ENCODE results near the gene HPSE2. TPM values are rescaled to one million over a fixed set of nuclear protein-coding genes. Genes with fewer than 3 reads are reported as not detected.

HPSE2 gene
- total and polyA plus RNA-seq, 2 of the 13 experiments (the other 11 are each of a cell fraction or from before 2014, with no cell fraction given), result 0.01 TPM; not detected in 1

DNA sequence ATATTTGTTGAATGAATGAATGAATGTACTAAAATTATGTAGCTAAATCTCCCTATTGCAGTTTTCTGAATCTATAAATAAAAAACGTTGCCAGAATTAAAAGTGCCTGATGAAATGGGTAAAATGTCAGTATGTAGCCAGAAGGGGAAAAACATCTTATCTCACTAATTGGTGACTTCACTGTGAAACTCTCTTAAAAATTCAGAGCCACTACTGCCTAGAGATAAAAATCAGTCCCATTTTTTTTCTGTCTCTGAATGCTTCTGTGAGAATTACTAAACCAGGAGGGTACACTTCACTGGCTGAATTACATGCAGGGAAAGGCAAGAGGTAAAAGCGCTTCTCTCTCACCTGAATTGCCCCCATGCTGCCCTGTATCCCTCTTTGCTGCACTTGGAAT is 719.3 kb downstream of the HPSE2 start:
- 27% methylated on average over 2 of the region's 2 CpGs for WGBS (ENCODE audit: low lambda C conversion rate)
- H3K27ac ChIP-seq (ENCODE audit: extremely low read length, insufficient read depth, low read length), result no peak overlapping the region
- FAIRE-seq (no peak), ATAC-seq (no peak), DNase-seq (ENCODE audit: low spot score) (no peak)
- no peaks in the 10 kb centered on the region for H3K9me3 ChIP-seq (ENCODE audit: low read length)
- H3K4me1 ChIP-seq (ENCODE audit: insufficient read depth, low read length), result no peaks in the 10 kb centered on the region; the same call in 1 of the 2 replicates
- H3K79me2 ChIP-seq (ENCODE audit: insufficient read depth, low read length), result no peaks in the 10 kb centered on the region
- BruUV-seq (replicated peaks), result no TSS peak
- intact Hi-C loops (cut with micrococcal nuclease; ENCODE audit: unreplicated experiment), result no loop called here
- H3K27me3 ChIP-seq (ENCODE audit: control insufficient read depth in 1 of 2, insufficient read depth in 2 of 2, low read length in 2 of 2), result peaks cover 0 to 5% of the 10 kb centered on the region in 2 experiments; a peak in 1 of 5 replicates
- CTCF ChIA-PET (ENCODE audit: low intra/inter-chr PET ratio, low total read pairs), result no interaction called here
- POLR2A ChIA-PET, result no interaction called here
- in situ Hi-C loops (cut with HindIII; ENCODE audit: extremely low pct_ligation_motif_present, low pct_unique_long_range_greater_than_20kb), result no loop called here
- no peak overlapping the region for H3K4me2 ChIP-seq (ENCODE audit: low read depth, low read length)
- no peaks in the 10 kb centered on the region for H3K36me3 ChIP-seq (replicated peaks in 1 of 2; ENCODE audit: control insufficient read depth in 1 of 2, insufficient read depth in 2 of 2, low read length in 2 of 2)
- no peak overlapping the region for H3K9ac ChIP-seq (ENCODE audit: insufficient read depth, low read depth, low read length)
- H4K20me1 ChIP-seq (ENCODE audit: insufficient read depth, low read length), result no peaks in the 10 kb centered on the region
- no peak overlapping the region for H3K4me3 ChIP-seq (replicated peaks in 1 of 3; ENCODE audit: insufficient read depth in 1 of 3, low read depth in 2 of 3, low read length in 3 of 3)
- no peak overlapping the region for H2AFZ ChIP-seq (ENCODE audit: low read length)
- TF ChIP-seq, protein P1, sequence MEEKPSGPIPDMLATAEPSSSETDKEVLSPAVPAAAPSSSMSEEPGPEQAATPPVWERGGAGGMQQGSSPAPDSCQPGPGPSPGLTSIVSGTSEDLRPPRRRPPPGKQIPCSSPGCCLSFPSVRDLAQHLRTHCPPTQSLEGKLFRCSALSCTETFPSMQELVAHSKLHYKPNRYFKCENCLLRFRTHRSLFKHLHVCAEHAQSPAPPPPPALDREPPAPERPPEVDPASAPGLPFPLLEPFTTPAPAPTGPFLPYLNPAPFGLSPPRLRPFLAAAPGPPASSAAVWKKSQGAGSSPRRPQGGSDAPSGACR (CRISPR knock-in tag; IDR thresholded peaks at IDR 0.05), result no peak
- TF ChIP-seq DZIP1 (CRISPR knock-in tag; IDR thresholded peaks at IDR 0.05) (no peak), ZNF160 (CRISPR knock-in tag; IDR thresholded peaks at IDR 0.05) (no peak), POLR2G (IDR thresholded peaks at IDR 0.05; ENCODE audit: low read depth, low read length) (no peak), NR3C1 (CRISPR knock-in tag; IDR thresholded peaks at IDR 0.05) (no peak), TMF1 (CRISPR knock-in tag; IDR thresholded peaks at IDR 0.05; ENCODE audit: low read depth) (no peak), GTF2F1 (IDR thresholded peaks at IDR 0.05; ENCODE audit: low read length) (no peak), HOXA5 (CRISPR knock-in tag; IDR thresholded peaks at IDR 0.05) (no peak), ZNF30 (CRISPR knock-in tag; IDR thresholded peaks at IDR 0.05) (no peak), ZNF138 (CRISPR knock-in tag; IDR thresholded peaks at IDR 0.05; ENCODE audit: low read depth) (no peak), ZNF737 (CRISPR knock-in tag; IDR thresholded peaks at IDR 0.05; ENCODE audit: borderline replicate concordance) (no peak), ZNF790 (CRISPR knock-in tag; IDR thresholded peaks at IDR 0.05; ENCODE audit: borderline replicate concordance) (no peak), ZNF598 (CRISPR knock-in tag; IDR thresholded peaks at IDR 0.05; ENCODE audit: borderline replicate concordance) (no peak), GMEB1 (CRISPR knock-in tag; IDR thresholded peaks at IDR 0.05; ENCODE audit: borderline replicate concordance) (no peak), ZNF432 (CRISPR knock-in tag; IDR thresholded peaks at IDR 0.05; ENCODE audit: borderline replicate concordance) (no peak), TCF7L2 (IDR thresholded peaks at IDR 0.05; ENCODE audit: low read depth, low read length) (no peak)
- TF ChIP-seq, protein P2, sequence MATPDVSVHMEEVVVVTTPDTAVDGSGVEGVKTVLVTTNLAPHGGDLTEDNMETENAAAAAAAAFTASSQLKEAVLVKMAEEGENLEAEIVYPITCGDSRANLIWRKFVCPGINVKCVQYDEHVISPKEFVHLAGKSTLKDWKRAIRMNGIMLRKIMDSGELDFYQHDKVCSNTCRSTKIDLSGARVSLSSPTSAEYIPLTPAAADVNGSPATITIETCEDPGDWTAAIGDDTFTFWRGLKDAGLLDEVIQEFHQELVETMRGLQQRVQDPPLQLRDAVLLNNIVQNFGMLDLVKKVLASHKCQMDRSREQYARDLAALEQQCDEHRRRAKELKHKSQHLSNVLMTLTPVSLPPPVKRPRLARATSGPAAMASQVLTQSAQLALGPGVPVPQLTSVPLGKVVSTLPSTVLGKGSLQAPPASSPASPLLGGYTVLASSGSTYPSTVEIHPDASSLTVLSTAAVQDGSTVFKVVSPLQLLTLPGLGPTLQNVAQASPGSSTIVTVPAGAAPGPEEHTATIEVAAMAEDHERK (CRISPR knock-in tag; IDR thresholded peaks at IDR 0.05; ENCODE audit: low read depth), result no peak
